K562 (cell line): ENCODE measurements around the gene INPP4B. TPM values are rescaled to one million over a fixed set of nuclear protein-coding genes. Genes with fewer than 3 reads are reported as not detected.

Experiments used
- ATAC-seq: fragments of 200-7000 bp; cut with Tn5 transposase; 3 replicates; pipeline ENCODE4 v1.9.1; 2020; ENCODE audit warnings: moderate library complexity
- BruUV-seq: library from RNA; stranded (reverse); fragments of 400-500 nt; replicated peaks from 2 replicates; lab custom pipeline; 2021; lab: Mats Ljungman, UMichigan
- CTCF ChIA-PET: fragments of 300-600 bp; formaldehyde crosslinking; extraction: SDS; loops from one replicate; lab custom pipeline; 2021; ENCODE audit warnings: low intra/inter-chr PET ratio; lab: Yijun Ruan, JAX
- POLR2A ChIA-PET: fragments of 300-600, 350-650 bp; sonication (Branson Sonifier 250); formaldehyde crosslinking; extraction: SDS; loops from one replicate; lab custom pipeline; 2021; ENCODE audit warnings: antibody characterized with exemption, inconsistent platforms; lab: Yijun Ruan, JAX
- DNase-seq, 4 experiments: peaks; one replicate each; pipeline versions ENCODE4 v3.0.0 to v3.0.0-alpha.2; 2011 to 2018; ENCODE audit warnings: low spot score in 3 of 4, mixed read lengths in 3 of 4; ENCODE audit errors: extremely low read depth in 1 of 4
- FAIRE-seq: peaks from 2 replicates; lab custom pipeline; 2011; peaks lifted over from hg19 to GRCh38; lab: Jason Lieb, UNC
- H2AFZ ChIP-seq: 2 replicates; pipeline ENCODE4 v1.6.0; 2011; ENCODE audit warnings: low read depth, low read length, control low read depth, inconsistent platforms
- H3K27ac ChIP-seq: fragments of 200-600 bp; 3 replicates; pipeline ENCODE4 v1.8.0; 2011; ENCODE audit warnings: low read depth, mild to moderate bottlenecking, control low read depth, inconsistent platforms, low read length, moderate library complexity, mixed read lengths; ENCODE audit errors: extremely low read depth
- H3K27me3 ChIP-seq, 2 experiments: fragments of 300-600 bp in 1 of 2; 2 replicates in 1 of 2; 3 replicates in 1 of 2; pipeline versions ENCODE4 v1.6.0 to v1.8.0; 2011; ENCODE audit warnings: inconsistent platforms in 2 of 2, low read length in 2 of 2, mild to moderate bottlenecking in 1 of 2, mixed read lengths in 1 of 2, moderate library complexity in 1 of 2; ENCODE audit not compliant: control insufficient read depth in 2 of 2, insufficient read depth in 2 of 2
- H3K36me3 ChIP-seq: fragments of 300-600 bp; 3 replicates; pipeline ENCODE4 v1.8.0; 2011; ENCODE audit warnings: mild to moderate bottlenecking, low read length, inconsistent platforms; ENCODE audit not compliant: control insufficient read depth, insufficient read depth
- H3K4me1 ChIP-seq, 2 experiments: fragments of 200-600 bp in 1 of 2; replicated peaks in 1 of 2; 2 replicates in 1 of 2; 3 replicates in 1 of 2; pipeline versions ENCODE4 v1.5.1 to v1.8.0; 2011; ENCODE audit warnings: inconsistent platforms in 2 of 2, low read length in 2 of 2, mild to moderate bottlenecking in 1 of 2, mixed read lengths in 1 of 2, moderate library complexity in 1 of 2; ENCODE audit not compliant: control insufficient read depth in 2 of 2, insufficient read depth in 2 of 2
- H3K4me2 ChIP-seq: 2 replicates; pipeline ENCODE4 v1.6.1; 2011; ENCODE audit warnings: low read length, control low read depth, inconsistent platforms, mixed read lengths; ENCODE audit not compliant: insufficient read depth
- H3K4me3 ChIP-seq: fragments of 200-600 bp; sonication (generic), shearing (Covaris generic); 2 replicates; pipeline ENCODE4 v1.5.1; 2016; ENCODE audit warnings: control low read depth, inconsistent platforms
- H3K79me2 ChIP-seq: fragments of 200-600 bp; 3 replicates; pipeline ENCODE4 v1.8.0; 2011; ENCODE audit warnings: low read length, inconsistent platforms; ENCODE audit not compliant: control insufficient read depth, insufficient read depth
- H3K9ac ChIP-seq, 2 experiments: 2 replicates each; pipeline versions ENCODE4 v1.6.0 to v1.6.1; 2011; ENCODE audit warnings: low read depth in 2 of 2, low read length in 2 of 2, control low read depth in 1 of 2, inconsistent platforms in 1 of 2, mild to moderate bottlenecking in 1 of 2, mixed read lengths in 1 of 2; ENCODE audit not compliant: insufficient read depth in 1 of 2
- H3K9me1 ChIP-seq: one replicate; pipeline ENCODE4 v1.6.0; 2011; ENCODE audit warnings: inconsistent platforms, mild to moderate bottlenecking, low read length, moderate library complexity; ENCODE audit not compliant: control insufficient read depth, insufficient read depth
- H3K9me3 ChIP-seq: replicated peaks from 2 replicates; pipeline ENCODE4 v1.5.1; 2011; ENCODE audit warnings: low read depth, low read length, inconsistent platforms; ENCODE audit not compliant: control insufficient read depth, insufficient read depth
- H4K20me1 ChIP-seq: replicated peaks from 2 replicates; pipeline ENCODE4 v1.6.1; 2011; ENCODE audit warnings: low read length, inconsistent platforms, mixed read lengths; ENCODE audit not compliant: control insufficient read depth, insufficient read depth
- BCLAF1 ChIP-seq, 2 experiments: fragments of 450-650 bp in 1 of 2; IDR thresholded peaks; 2 replicates each; pipeline ENCODE4 v1.6.1; 2011 to 2017; ENCODE audit warnings: low read depth in 2 of 2, antibody characterized with exemption in 1 of 2, borderline replicate concordance in 1 of 2, low read length in 1 of 2, mild to moderate bottlenecking in 1 of 2, mixed read lengths in 1 of 2; ENCODE audit not compliant: control insufficient read depth in 1 of 2
- BRD9 ChIP-seq: fragments of 450-650 bp; IDR thresholded peaks from 2 replicates; pipeline ENCODE4 v1.6.1; 2018; ENCODE audit warnings: low read depth; ENCODE audit not compliant: partially characterized antibody
- COPS2 ChIP-seq: fragments of 450-650 bp; conservative IDR thresholded peaks from 2 replicates; pipeline ENCODE4 v1.6.1; 2016; ENCODE audit warnings: mild to moderate bottlenecking, moderate library complexity
- FUS ChIP-seq: fragments of 200-400 bp; formaldehyde crosslinking; optimal IDR thresholded peaks from 2 replicates; pipeline ENCODE3; 2017; ENCODE audit warnings: low read depth, low read length
- GATAD2B ChIP-seq: fragments of 450-650 bp; IDR thresholded peaks from 2 replicates; pipeline ENCODE4 v1.6.1; 2017; ENCODE audit warnings: mild to moderate bottlenecking, borderline replicate concordance
- HNRNPUL1 ChIP-seq: fragments of 200-400 bp; formaldehyde crosslinking; IDR thresholded peaks from 2 replicates; pipeline ENCODE4 v1.6.1; 2017; ENCODE audit warnings: low read length
- MEF2D ChIP-seq: conservative IDR thresholded peaks from 2 replicates; pipeline ENCODE4 v1.6.1; 2016; ENCODE audit warnings: low read depth, missing genetic modification characterization, missing compliant biosample characterization
- NFE2L1 ChIP-seq: fragments of 450-650 bp; IDR thresholded peaks from 2 replicates; pipeline ENCODE4 v1.6.1; 2016; ENCODE audit warnings: missing genetic modification characterization, low read depth, mild to moderate bottlenecking, missing compliant biosample characterization, moderate library complexity, borderline replicate concordance
- POLR2A ChIP-seq: fragments of 450-650 bp; conservative IDR thresholded peaks from 2 replicates; pipeline ENCODE4 v1.6.1; 2016
- STAG1 ChIP-seq: sonication (generic); formaldehyde crosslinking; IDR thresholded peaks from 2 replicates; pipeline ENCODE4 v1.5.0; 2020; ENCODE audit warnings: missing genetic modification reagents, borderline replicate concordance
- ZNF274 ChIP-seq: IDR thresholded peaks from 2 replicates; pipeline ENCODE4 v1.6.1; 2011; ENCODE audit warnings: low read depth, mild to moderate bottlenecking, low read length, moderate library complexity, borderline replicate concordance
- WGBS: fragments of 100-300 bp; shearing (Covaris generic); methylation state at CpG from one replicate; pipeline ENCODE4 v1.1.6; 2016; ENCODE audit warnings: low coverage, mixed read lengths; ENCODE audit not compliant: insufficient coverage; ENCODE audit errors: missing lambda C conversion rate; 5-methylcytosine and 5-hydroxymethylcytosine counted together
- in situ Hi-C: fragments of 300-500 bp; cut with MboI; formaldehyde crosslinking; loops from 4 replicates; pipeline ENCODE4 v1.15.0; 2018; ENCODE audit warnings: inconsistent platforms, mixed read lengths
- intact Hi-C: fragments of 100-400 bp; cut with micrococcal nuclease; formaldehyde crosslinking; loops from 2 replicates; pipeline ENCODE4 v1.14.2; 2022
- polyA plus RNA-seq, 8 experiments: library from polyadenylated mRNA; depleted of rRNA in 4 of 8; stranded (reverse) in 5 of 8; unstranded in 3 of 8; fragments of >200 nt; fragmentation: Nextera tagmentation in 2 of 8; fragmentation: Illumina TruSeq in 1 of 8; extraction: Ambion mirVana in 2 of 8; extraction: Trizol in 1 of 8; gene quantifications; 2 replicates each; pipeline versions ENCODE4 v1.2.1 to v1.2.3, GENCODE V29; 2011 to 2014; ENCODE audit warnings: inconsistent platforms in 1 of 8, missing spikeins in 1 of 8
- total RNA-seq, 7 experiments: library from RNA; depleted of rRNA in 6 of 7; stranded (reverse); fragments of >200 nt in 6 of 7; fragmentation: Illumina TruSeq in 2 of 7; extraction: Trizol in 2 of 7; gene quantifications; 2 replicates each; pipeline versions ENCODE4 v1.2.1 to v1.2.3, GENCODE V29; 2011 to 2021; ENCODE audit warnings: low replicate concordance in 1 of 7
- TF ChIP-seq, protein P1 (sequence below): fragments of 250-450 bp; sonication (Bioruptor Pico); IDR thresholded peaks from 2 replicates; pipeline ENCODE4 v1.4.0; 2020; ENCODE audit warnings: mild to moderate bottlenecking

The INPP4B gene
- total and polyA plus RNA-seq, 9 of the 15 experiments (the other 6 are each of a cell fraction or from before 2014, with no cell fraction given): 0.04 to 0.11 TPM; not detected in 7

- no TSS peak for BruUV-seq
- H2AFZ ChIP-seq: no peak overlapping the region
- WGBS: 0% methylated on average over 3 of the region's 3 CpGs
- no peaks in the 10 kb centered on the region for H3K4me1 ChIP-seq
- no peaks in the 10 kb centered on the region for H3K27me3 ChIP-seq
- no peak overlapping the region for H3K4me2 ChIP-seq
- H4K20me1 ChIP-seq: no peaks in the 10 kb centered on the region
- TF ChIP-seq NFE2L1 (tag): no peak
- TF ChIP-seq ZNF274: no peak
- TF ChIP-seq COPS2: no peak
- TF ChIP-seq, all 486 proteins: peak for 0
- no peak overlapping the region for H3K4me3 ChIP-seq
- in situ Hi-C loops (no loop called here), intact Hi-C loops (no loop called here)
- H3K9ac ChIP-seq: no peak overlapping the region
- ATAC-seq: no peak
- H3K27ac ChIP-seq: no peak overlapping the region
- H3K79me2 ChIP-seq: no peaks in the 10 kb centered on the region
- POLR2A ChIA-PET: no interaction called here
- CTCF ChIA-PET: no interaction called here
- H3K36me3 ChIP-seq: no peaks in the 10 kb centered on the region
- no peaks in the 10 kb centered on the region for H3K9me3 ChIP-seq
- no peak for DNase-seq
- H3K9me1 ChIP-seq: no peaks in the 10 kb centered on the region
- FAIRE-seq: no peak
Observed at GRCh38 chr4:142447009-142447408, 399.1 kb downstream of the INPP4B start.

DNA sequence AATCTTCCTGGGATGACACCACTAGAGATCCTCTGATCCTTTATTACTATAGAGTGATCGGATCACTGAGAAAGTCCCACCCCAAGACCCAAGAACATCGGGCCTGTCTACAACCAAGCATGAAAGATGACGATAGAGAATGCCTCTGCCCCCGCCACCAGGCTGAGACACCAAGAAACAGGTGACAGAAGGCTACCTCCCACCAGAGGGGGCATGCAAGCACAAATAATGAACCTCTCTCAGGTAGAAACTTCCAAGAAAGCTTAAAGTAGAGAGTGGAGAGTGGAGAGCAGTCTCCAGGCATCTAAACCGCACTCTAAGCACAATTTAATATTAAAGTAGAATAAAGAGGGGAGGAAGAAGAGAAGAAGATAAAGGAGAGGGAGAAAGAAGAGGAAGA lies 402.6 kb downstream of the INPP4B start:
- no peaks in the 10 kb centered on the region for H3K79me2 ChIP-seq
- WGBS: 0% methylated on average over 4 of the region's 5 CpGs
- DNase-seq: no peak
- TF ChIP-seq POLR2A: no peak
- no peak for TF ChIP-seq BRD9
- no peak for TF ChIP-seq BCLAF1 (IDR thresholded peaks at IDR 0.05; ENCODE audit: borderline replicate concordance in 1 of 2, control insufficient read depth in 1 of 2, low read depth in 2 of 2, low read length in 1 of 2)
- TF ChIP-seq FUS: no peak
- no peak for TF ChIP-seq GATAD2B
- TF ChIP-seq STAG1: no peak
- TF ChIP-seq, protein P1, sequence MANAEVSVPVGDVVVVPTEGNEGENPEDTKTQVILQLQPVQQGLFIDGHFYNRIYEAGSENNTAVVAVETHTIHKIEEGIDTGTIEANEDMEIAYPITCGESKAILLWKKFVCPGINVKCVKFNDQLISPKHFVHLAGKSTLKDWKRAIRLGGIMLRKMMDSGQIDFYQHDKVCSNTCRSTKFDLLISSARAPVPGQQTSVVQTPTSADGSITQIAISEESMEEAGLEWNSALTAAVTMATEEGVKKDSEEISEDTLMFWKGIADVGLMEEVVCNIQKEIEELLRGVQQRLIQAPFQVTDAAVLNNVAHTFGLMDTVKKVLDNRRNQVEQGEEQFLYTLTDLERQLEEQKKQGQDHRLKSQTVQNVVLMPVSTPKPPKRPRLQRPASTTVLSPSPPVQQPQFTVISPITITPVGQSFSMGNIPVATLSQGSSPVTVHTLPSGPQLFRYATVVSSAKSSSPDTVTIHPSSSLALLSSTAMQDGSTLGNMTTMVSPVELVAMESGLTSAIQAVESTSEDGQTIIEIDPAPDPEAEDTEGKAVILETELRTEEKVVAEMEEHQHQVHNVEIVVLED (CRISPR knock-in tag): no peak
- no peak for TF ChIP-seq HNRNPUL1
- no peak for TF ChIP-seq MEF2D (tag)
- no peak overlapping the region for H3K4me3 ChIP-seq
- no peaks in the 10 kb centered on the region for H3K4me1 ChIP-seq
- no peak overlapping the region for H3K9ac ChIP-seq
- no peak for FAIRE-seq
- no peaks in the 10 kb centered on the region for H3K9me1 ChIP-seq
- intact Hi-C loops (no loop called here), in situ Hi-C loops (no loop called here)
- no peaks in the 10 kb centered on the region for H3K27me3 ChIP-seq
- H3K36me3 ChIP-seq: no peaks in the 10 kb centered on the region
- no peak overlapping the region for H3K27ac ChIP-seq
- no peak overlapping the region for H3K4me2 ChIP-seq
- no peak for ATAC-seq
- H4K20me1 ChIP-seq: no peaks in the 10 kb centered on the region
- ChIA-PET POLR2A (no interaction called here), CTCF (no interaction called here)
- no TSS peak for BruUV-seq
- H3K9me3 ChIP-seq: no peaks in the 10 kb centered on the region
- no peak overlapping the region for H2AFZ ChIP-seq
